Activated T-cell treated with anti-CD3 and anti-CD28 coated beads for 1 hour (primary cell): ENCODE results near the gene WDR18.

Source experiments
- DNase-seq: peaks from one replicate; pipeline ENCODE4 v3.0.0-alpha.2; 2020; ENCODE audit warnings: low read depth

The WDR18 gene

DNA sequence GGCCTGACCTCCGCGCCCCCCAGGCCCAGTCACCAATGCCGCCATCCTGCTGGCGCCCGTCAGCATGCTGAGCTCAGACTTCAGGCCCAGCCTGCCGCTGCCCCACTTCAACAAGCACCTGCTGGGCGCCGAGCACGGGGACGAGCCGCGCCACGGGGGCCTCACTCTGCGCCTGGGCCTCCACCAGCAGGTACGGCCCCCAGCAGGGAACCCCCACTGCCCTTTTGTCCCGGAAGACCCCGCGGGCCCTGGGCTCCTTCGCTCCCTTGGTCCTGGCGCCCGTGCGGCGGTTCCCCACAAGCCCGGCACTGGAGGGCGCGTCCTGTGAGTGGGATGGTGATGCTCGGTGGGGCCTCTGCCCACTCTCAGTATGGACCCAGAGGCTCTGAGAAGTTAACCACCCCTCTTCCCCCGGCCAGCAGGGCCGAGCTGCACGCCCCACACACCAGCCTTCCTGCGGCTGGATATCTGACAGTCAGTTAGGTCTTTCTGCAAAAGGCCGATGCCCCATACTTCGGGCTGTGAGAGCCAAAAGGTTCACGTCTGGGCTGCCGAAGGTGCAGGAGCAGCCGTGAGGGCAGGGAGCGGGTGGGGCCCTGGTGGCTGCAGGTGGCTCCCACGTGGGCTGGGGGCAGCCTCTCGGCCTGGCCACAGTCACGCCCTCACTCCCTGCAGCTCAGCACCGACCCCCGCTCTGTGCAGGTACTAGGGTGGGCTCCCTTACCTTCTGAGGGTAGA is 8.0 kb downstream of the WDR18 start:
- no peak for DNase-seq

DNA sequence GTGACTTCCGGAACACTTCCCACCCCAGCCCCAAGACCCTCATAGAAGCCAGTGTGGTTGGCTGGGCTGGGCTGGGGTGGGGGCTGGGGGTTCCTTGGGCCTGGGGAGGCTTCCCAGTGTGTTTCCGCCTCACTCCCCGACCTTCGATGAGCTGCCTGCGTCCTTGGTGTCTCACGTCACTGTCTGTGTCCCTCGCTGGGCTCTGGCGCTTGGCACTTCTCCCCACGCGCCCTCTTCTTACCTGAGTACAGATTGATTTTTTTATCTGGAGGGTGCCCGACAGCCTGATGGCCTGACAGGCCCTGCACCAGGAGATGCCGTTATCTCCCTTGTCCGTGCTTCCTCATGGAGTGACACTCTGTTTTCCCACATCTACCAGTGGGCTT is 8.5 kb downstream of the WDR18 start:
- DNase-seq = no peak

DNA sequence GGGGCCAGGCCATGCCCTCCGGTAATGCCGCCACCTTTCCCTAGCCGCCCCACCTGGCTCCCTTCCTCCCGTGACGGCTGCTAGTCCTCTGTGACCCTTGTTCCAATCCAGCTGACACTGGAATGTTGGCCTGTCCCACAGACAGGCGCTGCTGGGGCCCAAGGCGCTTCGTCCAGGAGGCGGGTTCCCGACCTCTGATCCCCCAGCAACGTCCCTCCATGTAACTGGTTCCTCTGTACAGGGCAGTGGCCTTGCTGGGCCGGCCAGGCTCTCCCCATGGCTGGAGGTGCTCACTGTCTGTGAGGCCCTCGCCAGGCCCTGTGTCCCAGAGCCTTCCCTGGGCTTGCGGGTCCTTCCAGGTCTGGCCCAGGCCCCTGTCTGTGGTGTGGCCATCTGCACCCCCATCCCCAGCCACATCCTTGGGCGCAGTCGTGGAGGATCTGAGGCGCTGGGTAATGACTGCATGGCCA is 9.3 kb downstream of the WDR18 start:
- no peak for DNase-seq

DNA sequence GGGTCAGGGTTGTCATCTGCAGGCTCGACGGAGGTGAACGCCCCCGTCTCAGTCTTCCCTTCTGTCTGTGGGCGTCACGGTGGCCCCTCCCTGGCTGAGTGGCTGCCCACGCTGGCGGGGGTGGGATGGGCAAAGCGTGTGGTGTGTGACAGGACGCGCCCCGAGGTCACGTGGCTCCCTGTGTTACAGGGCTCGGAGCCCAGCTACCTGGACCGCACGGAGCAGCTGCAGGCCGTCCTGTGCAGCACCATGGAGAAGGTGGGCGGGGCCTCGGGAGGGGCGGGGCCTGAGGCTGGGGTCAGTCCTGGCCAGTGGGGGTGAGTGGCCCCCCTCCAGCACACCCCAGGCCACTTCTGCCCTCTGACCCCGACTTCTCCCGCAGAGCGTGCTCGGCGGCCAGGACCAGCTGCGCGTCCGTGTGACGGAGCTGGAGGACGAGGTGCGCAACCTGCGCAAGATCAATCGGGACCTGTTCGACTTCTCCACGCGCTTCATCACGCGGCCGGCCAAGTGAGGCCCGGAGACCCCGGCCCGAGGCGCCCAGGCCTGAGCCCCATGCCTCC is 9.8 kb downstream of the WDR18 start:
- no peak for DNase-seq

DNA sequence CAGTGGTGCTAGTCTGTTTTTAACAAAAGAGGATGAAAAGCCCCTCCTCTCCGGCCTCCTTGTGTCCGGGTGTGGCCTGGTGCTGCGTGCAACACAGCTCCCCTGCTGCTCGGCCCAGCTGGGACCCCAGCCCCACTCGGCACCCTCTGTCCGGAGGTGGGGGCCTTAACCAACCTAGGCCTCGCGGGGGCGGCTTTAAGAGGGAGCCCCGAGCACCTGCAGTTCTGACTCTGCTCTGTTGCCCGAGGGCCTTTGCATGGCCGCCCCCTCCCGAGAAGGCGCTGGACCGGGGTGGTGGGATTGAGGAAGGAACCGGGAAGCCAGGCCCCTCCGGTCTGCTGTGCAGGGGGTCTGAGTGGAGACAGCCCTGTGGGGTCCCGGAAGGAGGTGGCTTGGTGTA is 10.4 kb downstream of the WDR18 start:
- DNase-seq = no peak

DNA sequence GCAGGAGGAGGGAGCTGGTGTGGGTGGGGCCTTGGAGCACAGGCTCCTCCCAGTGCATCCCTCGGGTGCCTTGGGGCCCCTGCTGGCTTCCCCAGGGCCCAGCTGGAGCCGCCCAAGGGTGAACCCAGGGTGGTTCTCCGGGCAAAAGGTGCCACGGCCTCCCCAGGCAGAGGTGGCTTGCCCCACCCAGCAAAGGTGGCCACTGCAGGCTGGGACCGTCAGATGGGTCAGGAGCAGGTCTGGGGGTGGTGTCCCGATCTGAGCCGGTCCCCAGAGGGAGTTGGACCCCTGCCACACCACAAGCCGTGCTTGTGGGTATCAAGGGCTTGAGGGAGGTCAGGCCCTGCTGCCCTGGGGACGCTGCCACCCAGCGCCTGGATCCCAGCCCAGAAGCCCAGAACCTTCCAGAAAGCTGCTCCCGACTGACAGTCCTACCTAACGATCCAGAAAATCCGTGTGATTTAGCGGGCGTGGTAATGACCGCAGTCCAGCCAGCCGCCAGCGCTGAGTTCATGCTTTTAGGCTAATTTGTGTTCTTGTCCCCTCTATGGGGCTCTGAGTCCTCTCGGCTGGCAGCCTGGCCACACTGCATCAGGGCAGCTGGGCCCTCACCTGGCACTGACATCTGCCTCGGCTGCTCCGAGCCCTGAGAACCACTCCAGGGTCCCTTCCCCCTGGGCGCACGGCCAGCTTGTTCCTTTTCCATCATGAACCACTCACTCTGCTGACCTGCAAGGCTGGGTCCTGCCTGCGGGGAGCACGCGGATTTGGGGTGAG is 11.1 kb downstream of the WDR18 start:
- no peak for DNase-seq

DNA sequence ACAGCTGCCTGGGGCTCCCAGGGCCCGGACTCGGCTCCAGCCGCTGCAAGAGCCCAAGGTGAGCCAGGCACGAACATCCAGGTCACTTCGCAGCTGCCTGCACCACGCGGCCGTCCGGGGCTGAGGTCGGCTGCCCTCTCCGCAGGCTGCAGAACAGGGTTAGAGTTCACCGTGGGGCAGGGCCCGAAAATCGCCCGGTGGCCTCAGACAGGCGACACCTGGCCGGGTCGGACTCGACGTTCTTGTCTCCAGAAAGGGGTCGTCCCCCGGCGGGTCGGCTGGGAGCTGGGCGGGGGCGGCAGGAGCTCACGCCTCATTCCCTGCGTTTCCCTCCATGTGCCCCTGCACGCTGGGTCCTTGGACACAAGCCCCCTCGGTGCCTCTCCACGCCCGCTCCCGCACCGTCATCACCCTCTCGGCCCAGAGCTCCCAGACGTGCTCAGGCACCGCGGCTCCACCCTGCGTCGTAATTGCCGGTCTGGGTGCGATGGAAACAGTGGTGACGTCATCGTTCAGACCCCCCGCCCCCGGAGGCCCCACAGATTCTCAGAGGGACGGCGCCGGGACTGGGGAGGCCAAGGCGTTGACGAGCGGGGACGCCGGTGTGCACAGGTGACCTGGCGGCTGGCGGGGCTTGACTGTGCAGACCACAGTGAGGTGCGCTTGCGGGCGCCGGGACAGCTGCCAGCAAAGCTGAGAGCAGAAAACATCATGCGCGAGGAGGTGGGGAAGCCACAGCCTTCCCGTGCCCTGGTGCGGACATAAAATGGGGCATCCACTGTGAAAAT is 12.1 kb downstream of the WDR18 start:
- DNase-seq = peak; percentile 52

DNA sequence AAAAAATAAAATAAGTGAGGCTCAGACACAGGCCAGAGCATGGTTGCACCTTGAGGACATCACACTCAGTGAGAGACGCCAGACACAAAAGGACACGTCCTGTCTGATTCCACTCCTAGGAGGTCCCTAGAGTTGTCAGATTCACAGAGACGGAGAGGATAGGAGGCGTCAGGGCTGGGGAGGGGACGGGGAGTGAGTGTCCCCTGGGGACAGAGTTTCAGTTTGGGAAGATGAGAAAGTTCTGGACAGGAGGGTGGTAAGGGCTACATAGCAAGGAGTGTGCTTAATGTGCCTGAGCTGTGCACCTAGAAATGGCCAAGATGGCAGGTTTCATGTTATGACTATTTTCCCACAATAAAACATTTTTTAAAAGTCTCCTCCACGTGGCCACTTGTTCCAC is 13.9 kb downstream of the WDR18 start:
- DNase-seq = no peak

DNA sequence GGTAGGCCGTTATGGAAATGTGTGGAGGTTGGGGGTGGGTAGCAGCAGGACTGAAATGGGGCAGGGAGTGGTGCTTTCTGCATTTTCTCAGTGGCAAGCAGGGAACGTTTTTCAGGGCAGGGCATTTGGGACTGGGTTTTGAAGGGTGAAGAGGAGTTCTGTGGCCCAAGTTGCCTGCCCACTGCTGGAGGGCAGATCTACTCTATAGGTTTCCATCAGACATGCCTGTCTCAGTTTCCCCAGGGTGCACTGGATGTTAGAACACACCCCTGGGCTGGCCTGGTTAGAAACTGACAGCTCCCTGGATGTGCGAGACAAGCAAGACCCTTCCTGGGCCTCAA is 15.2 kb downstream of the WDR18 start:
- no peak for DNase-seq

DNA sequence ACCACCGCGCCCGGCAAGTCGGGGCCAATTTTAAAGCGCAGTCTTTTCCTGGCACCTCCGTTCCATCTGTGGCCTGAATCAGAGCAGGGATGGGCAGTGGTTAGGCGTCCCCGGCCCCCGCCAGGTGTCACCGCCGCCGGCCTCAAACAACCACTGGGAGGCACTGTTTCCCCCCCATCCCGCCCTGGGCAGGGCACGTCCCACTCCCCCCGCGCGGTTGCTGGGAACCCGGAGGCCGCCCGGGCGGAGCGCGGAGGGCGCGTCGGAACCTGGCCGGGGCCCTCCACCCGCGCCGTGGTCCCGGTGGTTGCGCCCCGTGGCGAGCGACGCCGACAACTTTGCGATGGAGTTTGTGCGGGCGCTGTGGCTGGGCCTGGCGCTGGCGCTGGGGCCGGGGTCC is 15.9 kb downstream of the WDR18 start, which contains the start of gene GRIN3B:
Gene GRIN3B (plus strand): TSS at position 325 of the 400 bp plus-strand sequence. CDS start 19 bp downstream, at position 344.
- DNase-seq = peak; percentile 50

DNA sequence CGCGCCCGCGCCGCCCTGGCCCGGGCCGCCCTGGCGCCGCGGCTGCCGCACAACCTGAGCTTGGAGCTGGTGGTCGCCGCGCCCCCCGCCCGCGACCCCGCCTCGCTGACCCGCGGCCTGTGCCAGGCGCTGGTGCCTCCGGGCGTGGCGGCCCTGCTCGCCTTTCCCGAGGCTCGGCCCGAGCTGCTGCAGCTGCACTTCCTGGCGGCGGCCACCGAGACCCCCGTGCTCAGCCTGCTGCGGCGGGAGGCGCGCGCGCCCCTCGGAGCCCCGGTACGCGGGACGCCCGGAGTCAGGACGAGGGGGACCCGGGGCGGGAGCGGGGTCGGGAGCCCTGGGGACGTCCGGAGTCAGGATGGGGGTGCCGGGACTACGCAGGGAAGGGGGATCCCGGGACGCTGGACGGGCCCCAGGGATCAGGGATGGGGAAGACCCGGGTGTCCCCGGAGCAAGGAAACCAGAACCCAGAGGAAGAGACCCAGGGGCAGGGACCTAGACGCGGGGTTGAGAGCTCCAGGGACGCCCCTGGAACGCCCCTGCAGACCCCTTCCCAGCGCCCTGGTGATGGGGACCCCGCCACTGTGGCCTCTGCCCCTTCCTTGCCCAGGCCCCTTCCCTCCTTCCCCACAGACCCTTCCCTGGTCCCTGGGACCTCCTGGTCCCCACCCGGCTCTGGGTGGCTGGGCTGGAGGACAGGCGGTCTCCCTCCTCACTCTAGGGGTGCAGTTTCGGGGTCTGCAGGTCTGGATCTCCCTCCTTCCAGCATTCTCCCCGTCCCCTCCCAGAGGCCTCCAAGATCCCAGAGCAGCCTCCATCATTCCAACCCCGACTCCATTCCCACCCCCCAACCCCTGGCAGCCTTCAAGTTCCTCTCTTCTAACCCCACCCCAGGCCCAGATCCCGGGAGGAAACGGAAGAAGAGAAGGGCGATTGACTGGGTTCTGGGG is 16.7 kb downstream of the WDR18 start:
- DNase-seq = no peak

DNA sequence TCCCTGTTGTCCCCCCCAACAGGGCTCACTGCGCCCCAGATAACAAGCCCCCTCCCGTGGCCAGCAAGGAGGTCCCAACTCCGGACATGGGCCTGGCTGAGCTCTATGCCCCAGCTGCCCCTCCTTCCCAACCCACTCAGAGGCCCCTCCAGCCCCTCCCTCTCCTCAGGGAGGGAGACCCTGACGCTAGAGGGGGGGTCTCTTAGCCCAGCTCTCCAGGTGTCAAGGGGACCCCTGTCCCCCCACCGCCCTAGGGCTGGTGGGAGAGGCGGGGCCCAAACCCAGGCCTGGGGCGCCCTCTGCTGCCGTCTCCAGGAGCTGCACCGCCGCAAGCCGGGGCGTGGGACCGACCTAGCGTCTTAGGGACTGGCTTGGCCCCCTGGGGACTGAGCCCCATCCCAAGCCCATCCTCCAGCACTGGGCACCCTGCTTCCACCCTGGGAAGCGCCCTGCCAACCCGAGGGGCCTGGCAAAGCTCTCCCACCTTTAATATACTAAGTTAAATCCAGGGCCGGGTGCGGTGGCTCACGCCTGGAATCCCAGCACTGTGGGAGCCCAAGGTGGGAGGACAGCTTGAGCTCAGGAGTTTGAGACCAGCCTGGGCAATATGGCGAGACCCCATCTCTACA is 17.5 kb downstream of the WDR18 start:
- peak; percentile 69 for DNase-seq

DNA sequence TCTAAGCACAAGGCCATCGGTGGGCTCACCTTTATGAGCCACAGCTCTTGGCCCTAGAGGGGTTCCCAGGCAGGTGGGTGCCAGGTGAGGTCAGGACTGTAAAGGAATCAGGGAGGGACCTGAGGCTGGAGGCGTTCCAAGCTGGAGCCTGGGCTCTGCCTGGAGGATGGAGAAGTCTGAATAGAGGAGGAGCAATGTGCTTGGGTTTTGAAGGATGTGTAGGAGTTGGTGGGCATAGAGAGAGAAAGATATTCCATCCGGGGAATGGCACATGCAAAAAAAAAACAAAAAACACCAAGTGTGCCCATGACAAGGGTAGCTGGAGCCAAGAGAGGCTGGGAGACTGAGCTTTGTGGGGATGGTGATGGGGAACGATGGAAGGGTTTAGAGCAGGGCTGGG is 18.5 kb downstream of the WDR18 start:
- no peak for DNase-seq

DNA sequence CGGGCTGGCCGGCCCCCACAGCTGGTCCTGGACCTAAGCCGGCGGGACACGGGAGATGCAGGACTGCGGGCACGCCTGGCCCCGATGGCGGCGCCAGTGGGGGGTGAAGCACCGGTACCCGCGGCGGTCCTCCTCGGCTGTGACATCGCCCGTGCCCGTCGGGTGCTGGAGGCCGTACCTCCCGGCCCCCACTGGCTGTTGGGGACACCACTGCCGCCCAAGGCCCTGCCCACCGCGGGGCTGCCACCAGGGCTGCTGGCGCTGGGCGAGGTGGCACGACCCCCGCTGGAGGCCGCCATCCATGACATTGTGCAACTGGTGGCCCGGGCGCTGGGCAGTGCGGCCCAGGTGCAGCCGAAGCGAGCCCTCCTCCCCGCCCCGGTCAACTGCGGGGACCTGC is 19.1 kb downstream of the WDR18 start:
- no peak for DNase-seq

DNA sequence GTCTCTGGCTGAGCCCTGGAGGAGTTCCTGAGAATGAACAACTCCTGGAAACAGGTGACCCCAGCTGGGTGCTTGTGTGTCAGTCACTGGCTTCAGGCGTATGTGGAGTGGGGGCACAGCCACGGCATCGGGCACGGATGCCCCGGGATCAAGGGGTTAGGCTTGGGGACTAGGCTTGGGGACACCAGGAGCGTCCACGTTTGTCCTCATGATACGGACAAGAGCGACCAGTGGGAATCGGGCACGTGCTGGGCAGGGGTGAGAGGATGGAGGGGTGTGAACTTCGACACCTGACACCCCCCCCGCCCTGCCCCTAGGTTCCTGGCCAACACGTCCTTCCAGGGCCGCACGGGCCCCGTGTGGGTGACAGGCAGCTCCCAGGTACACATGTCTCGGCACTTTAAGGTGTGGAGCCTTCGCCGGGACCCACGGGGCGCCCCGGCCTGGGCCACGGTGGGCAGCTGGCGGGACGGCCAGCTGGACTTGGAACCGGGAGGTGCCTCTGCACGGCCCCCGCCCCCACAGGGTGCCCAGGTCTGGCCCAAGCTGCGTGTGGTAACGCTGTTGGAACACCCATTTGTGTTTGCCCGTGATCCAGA is 20.2 kb downstream of the WDR18 start:
- DNase-seq = no peak

DNA sequence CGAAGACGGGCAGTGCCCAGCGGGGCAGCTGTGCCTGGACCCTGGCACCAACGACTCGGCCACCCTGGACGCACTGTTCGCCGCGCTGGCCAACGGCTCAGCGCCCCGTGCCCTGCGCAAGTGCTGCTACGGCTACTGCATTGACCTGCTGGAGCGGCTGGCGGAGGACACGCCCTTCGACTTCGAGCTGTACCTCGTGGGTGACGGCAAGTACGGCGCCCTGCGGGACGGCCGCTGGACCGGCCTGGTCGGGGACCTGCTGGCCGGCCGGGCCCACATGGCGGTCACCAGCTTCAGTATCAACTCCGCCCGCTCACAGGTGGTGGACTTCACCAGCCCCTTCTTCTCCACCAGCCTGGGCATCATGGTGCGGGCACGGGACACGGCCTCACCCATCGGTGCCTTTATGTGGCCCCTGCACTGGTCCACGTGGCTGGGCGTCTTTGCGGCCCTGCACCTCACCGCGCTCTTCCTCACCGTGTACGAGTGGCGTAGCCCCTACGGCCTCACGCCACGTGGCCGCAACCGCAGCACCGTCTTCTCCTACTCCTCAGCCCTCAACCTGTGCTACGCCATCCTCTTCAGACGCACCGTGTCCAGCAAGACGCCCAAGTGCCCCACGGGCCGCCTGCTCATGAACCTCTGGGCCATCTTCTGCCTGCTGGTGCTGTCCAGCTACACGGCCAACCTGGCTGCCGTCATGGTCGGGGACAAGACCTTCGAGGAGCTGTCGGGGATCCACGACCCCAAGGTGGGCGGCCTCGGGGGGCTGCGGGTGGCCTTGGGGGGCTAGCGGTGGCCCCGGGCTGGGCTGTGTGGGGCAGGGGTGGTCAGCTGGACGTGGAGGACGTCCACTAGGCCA is 20.9 kb downstream of the WDR18 start:
- DNase-seq = no peak

DNA sequence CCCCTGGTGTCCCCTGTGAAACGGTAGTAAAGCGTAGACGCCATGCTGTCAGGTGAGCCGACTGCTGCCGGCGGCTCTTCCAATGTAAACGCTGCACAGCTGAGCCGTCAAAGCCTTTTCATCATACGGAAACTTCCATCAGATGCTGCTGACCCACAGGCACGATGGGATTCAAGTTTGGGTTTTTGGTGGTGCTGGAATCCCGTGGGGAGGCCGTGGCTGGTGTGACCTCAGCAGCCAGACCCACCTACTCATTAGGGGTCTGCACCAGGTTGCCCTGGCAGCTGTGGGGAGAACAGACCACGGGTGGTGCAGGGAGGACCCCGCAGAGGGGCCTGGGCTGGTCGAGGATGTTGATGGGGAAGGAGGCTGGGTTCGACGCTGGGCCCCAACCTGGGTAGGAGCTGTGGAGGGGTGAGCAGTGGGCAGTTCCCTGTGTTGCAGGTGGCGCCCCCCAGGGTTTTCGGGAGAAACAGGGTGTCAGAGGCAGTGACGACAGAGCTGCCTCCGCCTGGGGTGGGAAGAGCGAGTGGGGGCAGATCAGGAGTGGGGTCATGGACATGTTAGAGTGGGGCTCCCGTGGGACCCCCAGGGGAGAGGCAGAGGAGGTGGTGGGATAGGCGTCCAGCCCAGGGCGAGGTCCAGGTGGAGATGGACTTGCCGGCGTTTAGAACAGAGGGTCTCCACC is 22.7 kb downstream of the WDR18 start:
- DNase-seq = no peak

DNA sequence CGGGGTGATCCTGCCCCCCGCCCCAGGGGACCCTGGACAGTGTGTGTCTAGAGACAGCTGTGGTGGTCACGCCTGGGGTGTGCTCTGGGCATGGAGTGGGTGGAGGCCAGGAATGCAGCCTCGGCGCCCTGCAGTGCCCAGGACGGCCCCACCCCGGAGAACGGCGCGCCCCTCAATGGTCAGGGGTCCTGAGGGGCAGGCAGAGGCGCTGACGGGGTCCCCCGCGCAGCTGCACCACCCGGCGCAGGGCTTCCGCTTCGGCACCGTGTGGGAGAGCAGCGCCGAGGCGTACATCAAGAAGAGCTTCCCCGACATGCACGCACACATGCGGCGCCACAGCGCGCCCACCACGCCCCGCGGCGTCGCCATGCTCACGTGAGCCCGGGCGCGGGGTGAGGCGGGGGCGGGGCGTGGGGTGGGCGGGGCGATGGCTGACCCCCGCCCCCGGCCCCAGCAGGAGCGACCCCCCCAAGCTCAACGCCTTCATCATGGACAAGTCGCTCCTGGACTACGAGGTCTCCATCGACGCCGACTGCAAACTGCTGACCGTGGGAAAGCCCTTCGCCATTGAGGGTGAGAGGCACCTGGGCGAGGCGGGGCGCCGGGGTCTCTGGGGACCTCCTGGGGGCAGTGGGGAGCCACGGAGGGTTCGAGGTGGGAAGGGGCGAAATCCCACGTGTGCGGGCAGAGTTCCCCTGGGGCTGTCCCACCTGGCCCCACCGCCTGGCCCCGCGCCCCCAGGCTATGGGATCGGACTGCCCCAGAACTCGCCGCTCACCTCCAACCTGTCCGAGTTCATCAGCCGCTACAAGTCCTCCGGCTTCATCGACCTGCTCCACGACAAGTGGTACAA is 23.5 kb downstream of the WDR18 start:
- no peak for DNase-seq
